GM18907 (cell line): Measurements from ENCODE around the gene MS4A15.

Experiments used
- ATAC-seq: cut with Tn5 transposase; IDR thresholded peaks from one replicate; pipeline ENCODE4 v1.9.1; 2021; ENCODE audit warnings: mild to moderate bottlenecking, moderate library complexity; ENCODE audit not compliant: unreplicated experiment

The MS4A15 gene

GRCh38 chr11:60776167-60776566, 19.5 kb downstream of the MS4A15 start:
- no peak for ATAC-seq

DNA sequence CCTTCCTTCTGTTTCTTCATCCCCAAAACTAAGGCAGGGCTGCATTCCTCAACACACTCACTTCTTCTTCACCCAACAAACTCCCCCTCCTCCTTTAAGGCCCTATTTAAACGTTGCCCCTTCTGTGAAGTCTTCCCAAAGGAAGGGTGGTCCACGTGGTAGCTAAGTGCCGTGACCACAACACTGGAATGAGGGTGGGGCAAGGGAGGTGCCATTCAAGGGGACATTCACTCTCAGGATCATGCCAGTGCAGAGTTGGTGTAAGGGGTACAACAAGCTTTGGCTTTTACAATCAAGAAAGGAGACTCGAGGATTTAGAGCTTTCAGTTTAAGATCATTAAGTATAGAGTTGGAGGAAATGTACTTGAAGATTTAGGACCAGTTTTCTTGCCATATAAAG, 20.4 kb downstream of the MS4A15 start:
- no peak for ATAC-seq

DNA sequence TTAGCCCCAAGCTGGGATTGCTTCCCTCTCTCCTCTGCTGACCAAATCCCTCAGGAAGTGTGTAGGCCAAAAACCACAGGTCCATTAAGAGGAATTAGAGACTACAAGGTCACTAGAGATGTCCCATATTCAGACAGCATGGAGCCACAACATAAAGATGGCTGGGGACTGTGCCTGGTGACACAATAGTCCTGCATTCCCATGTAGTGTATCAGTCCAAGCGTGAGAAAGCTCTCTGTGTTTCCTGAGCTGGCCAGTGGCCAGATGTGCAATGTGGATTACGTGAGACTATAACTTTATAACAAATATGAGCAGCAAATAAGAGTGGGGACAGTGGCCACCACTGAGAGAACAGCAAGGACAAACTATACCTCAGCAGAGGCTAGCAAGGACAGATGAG, 20.9 kb downstream of the MS4A15 start:
- no peak for ATAC-seq

- ATAC-seq: no peak
Observed at GRCh38 chr11:60780065-60780464, 23.4 kb downstream of the MS4A15 start.

- no peak for ATAC-seq
Observed at GRCh38 chr11:60780774-60781173, 24.1 kb downstream of the MS4A15 start.

DNA sequence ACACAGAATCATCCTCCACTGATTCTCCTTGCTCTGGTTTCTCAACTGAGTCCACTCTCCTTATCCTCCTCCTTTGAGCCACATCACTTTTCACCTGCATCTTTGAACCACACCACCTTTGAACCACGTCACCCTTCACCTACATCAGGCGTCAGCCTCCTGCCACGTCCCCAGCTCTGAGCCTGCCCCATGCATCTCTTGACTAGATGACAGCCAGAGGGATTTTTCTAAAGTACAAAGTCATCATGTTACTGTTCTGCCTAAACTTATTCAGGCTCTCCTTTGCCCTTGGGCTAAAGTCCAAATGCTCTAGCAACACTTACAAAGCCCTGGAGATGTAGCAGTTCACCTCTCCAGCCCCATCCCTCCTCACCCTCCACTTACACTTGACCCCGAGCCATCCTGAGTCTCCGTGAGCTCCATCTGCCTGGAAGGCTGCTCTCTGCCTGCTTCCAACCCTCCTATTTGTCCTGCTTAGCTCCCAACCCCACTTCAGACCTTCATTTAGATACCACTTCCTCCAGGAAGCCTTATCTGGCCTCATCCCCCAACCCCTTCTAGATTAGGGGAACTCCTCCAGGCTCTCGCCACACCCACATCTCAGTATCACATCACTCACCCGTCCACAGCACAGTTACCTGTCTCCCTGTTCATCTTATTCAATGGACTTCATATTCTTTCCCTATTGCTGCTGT, 24.8 kb downstream of the MS4A15 start:
- no peak for ATAC-seq

DNA sequence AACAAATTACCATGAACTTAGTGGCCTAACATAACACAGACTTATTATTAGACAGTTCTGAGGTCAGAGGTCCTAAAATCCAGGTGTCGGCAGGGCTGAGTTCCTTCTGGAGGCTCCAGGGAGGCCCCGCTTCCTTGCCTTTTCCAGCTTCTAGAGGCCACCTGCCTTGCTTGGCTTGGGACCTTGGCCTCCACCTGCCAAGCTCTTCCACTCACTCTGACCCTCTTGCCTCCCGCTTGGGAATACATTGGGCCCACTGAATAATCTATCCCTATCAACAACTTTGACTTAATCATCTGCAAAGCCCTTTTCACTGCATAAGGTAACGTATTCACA, 25.3 kb downstream of the MS4A15 start:
- no peak for ATAC-seq

- ATAC-seq: no peak
Observed at GRCh38 chr11:60782393-60783140, 25.9 kb downstream of the MS4A15 start.

DNA sequence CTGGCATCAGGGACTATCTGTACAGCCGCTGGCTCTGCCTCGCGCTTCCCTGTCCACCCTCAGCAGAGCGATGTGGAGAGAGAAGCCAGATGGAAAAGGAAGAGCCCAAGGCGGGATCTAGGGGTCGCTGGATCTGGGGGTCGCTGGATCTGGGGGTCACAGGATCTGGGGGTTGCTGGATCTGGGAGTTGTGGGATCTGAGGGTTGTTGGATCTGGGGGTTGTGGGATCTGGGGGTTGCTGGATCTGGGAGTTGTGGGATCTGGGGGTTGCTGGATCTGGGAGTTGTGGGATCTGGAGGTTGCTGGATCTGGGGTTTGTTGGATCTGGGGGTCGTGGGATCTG, 26.4 kb downstream of the MS4A15 start:
- ATAC-seq: no peak

GRCh38 chr11:60783911-60784310, 27.2 kb downstream of the MS4A15 start:
- no peak for ATAC-seq

DNA sequence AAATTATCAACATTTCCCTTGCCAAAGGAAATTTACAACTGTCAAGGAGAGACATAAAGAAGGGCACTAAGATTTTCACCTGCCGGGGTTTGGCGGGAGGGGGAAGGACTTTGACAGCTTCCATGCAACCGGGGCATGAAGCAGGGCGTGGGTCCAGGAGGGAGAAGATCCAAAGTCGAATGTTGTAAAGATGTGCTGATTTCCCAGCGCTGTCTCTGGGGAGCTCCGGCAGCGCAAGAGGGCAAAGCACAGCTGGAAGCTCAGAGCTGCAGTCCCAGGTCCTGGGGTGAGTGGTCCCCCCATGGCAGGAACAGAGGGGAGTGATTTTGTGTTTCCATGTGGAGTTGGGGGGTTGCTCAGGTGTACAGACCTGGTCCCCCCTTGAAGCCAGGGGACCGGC, 28.5 kb downstream of the MS4A15 start, which contains the start of gene MS4A10:
Gene MS4A10, plus strand, starts transcription at position 198 of the 400 bp plus-strand sequence. CDS start 5,003 bp downstream, outside the sequence.
- no peak for ATAC-seq

DNA sequence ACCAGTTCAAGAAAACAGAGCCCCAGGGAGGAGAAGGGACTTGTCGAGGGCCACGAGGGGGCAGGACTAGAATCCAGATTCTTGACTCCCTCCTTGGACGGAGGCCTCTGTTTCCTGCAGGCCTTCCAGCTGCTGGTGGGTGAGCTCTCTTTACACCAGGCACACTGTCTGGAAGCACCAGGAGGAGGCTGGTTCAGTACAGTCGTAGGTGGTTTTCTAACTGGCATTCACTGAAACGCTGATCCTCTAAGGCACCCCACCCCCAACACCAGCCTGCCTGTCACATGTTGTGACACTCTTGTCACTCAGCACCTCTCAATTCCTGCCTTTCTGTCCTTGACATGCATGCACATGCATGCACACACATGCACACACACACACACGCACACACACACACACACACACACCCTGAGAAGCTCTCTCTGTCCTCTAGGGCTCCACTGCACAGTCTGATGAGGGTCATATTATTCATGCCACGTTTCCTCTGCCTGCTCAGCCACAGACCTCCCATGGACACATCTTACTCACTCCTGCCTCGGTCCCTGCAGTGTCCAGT, 29.2 kb downstream of the MS4A15 start:
- ATAC-seq: no peak

- no peak for ATAC-seq
Observed at GRCh38 chr11:60786811-60787567, 30.3 kb downstream of the MS4A15 start.

DNA sequence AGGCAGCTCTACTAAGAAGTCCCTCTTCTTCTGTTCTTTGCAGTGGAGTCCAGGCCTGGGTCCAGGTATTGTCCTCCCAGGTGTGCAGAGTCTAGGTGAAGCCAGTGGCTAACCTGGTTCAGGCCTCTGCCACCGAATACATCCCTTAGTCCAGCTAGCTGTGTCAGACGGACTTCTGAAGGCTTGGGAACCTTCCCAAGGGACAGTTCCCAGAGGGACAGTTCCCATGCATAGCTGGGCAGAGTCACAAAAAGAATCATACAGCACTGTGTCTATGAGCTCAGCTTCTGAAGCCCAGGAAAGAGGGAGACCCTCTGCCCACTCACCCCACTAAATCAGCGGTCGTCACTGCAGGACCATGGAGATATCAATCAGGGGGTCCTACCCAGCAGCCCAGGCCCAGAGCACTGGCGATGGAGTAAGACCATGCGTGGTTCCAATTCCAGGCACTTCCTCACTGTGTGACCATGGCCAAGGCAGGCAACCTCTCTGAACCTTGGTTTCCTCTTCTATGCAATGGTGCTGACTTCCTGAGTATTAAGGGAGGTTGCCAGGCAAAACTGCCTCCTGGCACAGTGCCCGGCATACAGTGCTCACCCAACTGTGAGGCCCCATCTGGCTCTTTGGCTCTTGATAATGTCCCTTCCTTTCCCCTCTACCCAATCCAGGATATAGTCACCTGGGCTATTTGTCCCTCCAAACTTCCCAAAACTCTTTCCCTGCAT, 31.9 kb downstream of the MS4A15 start:
- no peak for ATAC-seq

GRCh38 chr11:60790726-60791125, 34.1 kb downstream of the MS4A15 start:
- ATAC-seq: no peak

GRCh38 chr11:60791153-60791933, 34.7 kb downstream of the MS4A15 start:
- no peak for ATAC-seq

DNA sequence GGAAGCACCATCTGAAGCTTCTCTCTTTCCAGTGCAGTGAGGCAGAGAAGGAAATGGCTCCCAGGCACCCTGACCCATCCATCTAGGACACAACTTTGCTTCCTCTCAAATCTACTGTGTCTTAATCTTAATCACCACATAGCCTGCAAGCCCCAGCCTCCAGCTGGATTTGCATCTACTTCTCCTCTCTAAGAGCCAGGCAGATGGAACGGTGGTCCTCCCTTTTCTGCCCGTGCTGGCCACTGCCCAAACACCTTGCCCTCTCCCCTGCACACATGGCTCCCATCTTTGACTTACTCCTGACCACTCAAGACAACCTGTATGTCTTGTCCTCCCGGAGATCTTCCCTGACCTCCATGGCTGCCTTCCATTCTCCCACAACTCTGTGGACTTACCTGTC, 35.9 kb downstream of the MS4A15 start:
- no peak for ATAC-seq

DNA sequence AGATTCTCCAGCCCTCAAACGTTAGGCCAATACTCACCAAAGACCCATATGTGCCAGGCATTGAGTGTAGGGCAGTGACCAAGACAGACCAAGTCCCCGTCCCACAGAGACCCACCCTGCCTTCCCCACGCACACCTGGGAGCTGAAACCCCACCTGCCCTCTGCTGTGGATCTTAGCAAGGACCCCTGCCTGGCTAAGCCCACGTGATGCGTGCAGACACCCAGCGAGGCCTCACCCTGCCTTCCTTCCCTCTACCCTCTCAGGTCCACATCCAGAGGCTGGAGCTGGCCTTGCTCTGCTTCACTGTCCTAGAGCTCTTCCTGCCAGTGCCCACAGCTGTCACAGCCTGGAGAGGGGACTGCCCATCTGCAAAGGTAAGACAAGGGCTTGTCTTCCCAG, 38.6 kb downstream of the MS4A15 start:
- no peak for ATAC-seq

DNA sequence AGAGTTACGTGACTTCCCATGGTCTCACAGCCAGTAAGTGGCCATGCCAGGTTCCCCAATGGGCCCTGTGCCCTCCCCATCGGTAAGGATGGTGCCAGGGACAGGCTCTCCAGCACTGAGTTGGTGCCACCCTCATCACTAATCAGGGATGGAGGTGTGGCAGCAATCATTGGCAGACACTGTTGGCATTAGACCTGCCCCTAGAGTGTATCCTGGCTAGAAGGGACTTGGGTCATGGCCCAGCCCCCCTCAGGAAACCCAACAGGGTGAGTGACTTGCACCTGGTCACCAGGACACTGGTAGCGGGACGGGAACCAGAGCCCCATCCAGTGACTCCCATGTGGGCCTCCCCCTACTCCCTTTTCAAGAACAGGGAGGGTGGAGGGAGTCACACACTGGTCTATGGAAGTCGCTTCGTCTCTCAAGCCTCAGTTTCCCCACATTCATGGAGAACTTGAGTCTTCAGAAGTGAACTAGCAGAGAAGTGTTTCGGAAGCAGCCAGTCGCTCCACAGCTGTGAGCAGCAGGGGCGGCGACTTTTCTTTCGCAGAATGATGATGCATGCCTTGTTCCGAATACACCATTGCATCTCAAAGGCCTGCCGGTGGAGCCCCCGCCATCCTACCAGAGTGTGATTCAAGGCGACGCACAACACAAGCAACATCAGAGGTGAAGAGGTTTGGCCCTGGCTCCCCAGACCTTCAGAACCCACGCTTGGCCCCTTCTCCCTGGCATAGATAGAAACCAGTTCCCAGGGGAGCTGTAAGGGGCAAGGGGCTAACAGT, 41.4 kb downstream of the MS4A15 start:
- ATAC-seq: no peak
